HG02610 (cell line): ENCODE results near the gene YIF1B.
A peak's percentile ranks its signal among the peaks of the same experiment; 100 is the strongest.
"Not testable (repeated sequence)": the region's sequence is repeated elsewhere in the genome, so short reads cannot be mapped to it uniquely, and the experiment has no call there.

Experiments
- ATAC-seq: cut with Tn5 transposase; IDR thresholded peaks from one replicate; pipeline ENCODE4 v1.9.1; 2021; ENCODE audit warnings: mild to moderate bottlenecking, moderate library complexity; ENCODE audit not compliant: unreplicated experiment

Gene YIF1B

GRCh38 chr19:38315657-38316476, at the start of gene YIF1B:
TSS of gene YIF1B (minus strand) at chr19:38315947. CDS start at chr19:38315917, 30 bp downstream.
- ATAC-seq, result peak; percentile 90

GRCh38 chr19:38362946-38363688, 47.4 kb upstream of the YIF1B start:
- ATAC-seq, result not testable (repeated sequence)

- ATAC-seq, result no peak
Observed at GRCh38 chr19:38362076-38362945, 46.6 kb upstream of the YIF1B start.

- ATAC-seq, result peak; percentile 46
Observed at GRCh38 chr19:38361633-38362075, 45.9 kb upstream of the YIF1B start.

GRCh38 chr19:38360839-38361631, 45.3 kb upstream of the YIF1B start:
- no peak for ATAC-seq

GRCh38 chr19:38360351-38360750, 44.6 kb upstream of the YIF1B start:
- ATAC-seq, result no peak

GRCh38 chr19:38359242-38360021, 43.7 kb upstream of the YIF1B start:
- ATAC-seq, result no peak

- no peak for ATAC-seq
Observed at GRCh38 chr19:38358071-38358470, 42.3 kb upstream of the YIF1B start.

- ATAC-seq, result no peak
Observed at GRCh38 chr19:38355728-38356725, 40.3 kb upstream of the YIF1B start.

GRCh38 chr19:38352611-38353010, 36.9 kb upstream of the YIF1B start:
- no peak for ATAC-seq

GRCh38 chr19:38351865-38352395, 36.2 kb upstream of the YIF1B start:
- no peak for ATAC-seq

GRCh38 chr19:38350883-38351282, 35.1 kb upstream of the YIF1B start:
- ATAC-seq, result no peak

GRCh38 chr19:38346837-38347236, 31.1 kb upstream of the YIF1B start:
- no peak for ATAC-seq

- ATAC-seq, result no peak
Observed at GRCh38 chr19:38340927-38341326, 25.2 kb upstream of the YIF1B start.

- ATAC-seq, result not testable (repeated sequence)
Observed at GRCh38 chr19:38339011-38339410, 23.3 kb upstream of the YIF1B start.

GRCh38 chr19:38337360-38337653, 21.6 kb upstream of the YIF1B start:
- ATAC-seq, result no peak

- peak; percentile 62 for ATAC-seq
Observed at GRCh38 chr19:38336638-38337359, 21.1 kb upstream of the YIF1B start.
